Measurements from ENCODE around the gene CDKN2A.

DNA sequence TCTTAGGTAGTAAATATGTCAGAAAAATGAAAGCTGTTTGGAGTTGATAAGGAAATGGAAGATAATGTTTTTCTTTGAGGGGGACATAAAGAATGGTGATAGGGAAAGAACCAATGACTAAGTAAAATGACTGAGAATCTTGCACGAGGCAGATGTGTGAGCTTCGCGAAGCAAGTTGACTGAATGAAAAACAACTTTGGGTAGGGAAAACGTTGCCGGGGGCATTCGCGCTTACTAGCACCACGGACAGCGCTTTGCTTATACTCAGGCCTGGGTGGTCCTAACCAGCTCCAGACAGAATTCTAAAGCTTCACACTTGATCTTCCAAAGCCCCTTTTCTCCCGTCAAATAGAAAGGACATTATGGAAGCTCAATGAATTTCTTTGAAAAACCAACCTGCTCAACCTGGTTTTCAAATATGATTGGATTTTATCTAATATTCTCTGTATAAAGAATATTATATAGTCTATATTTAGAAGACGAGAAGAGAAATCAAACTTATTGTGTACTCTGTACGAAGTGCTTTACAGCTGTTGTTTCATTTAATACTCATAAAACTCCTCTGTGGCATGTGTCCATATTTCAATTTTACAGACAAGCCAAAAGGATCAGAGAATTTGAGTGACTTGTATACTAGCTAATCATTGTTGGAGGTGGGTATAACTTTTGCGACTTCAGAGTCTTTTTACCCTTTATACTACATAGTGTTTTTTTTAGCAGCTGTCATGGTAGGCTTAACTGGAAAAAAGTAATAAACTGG, 16.9 kb upstream of the CDKN2A start:
- TF ChIP-seq, protein P1, sequence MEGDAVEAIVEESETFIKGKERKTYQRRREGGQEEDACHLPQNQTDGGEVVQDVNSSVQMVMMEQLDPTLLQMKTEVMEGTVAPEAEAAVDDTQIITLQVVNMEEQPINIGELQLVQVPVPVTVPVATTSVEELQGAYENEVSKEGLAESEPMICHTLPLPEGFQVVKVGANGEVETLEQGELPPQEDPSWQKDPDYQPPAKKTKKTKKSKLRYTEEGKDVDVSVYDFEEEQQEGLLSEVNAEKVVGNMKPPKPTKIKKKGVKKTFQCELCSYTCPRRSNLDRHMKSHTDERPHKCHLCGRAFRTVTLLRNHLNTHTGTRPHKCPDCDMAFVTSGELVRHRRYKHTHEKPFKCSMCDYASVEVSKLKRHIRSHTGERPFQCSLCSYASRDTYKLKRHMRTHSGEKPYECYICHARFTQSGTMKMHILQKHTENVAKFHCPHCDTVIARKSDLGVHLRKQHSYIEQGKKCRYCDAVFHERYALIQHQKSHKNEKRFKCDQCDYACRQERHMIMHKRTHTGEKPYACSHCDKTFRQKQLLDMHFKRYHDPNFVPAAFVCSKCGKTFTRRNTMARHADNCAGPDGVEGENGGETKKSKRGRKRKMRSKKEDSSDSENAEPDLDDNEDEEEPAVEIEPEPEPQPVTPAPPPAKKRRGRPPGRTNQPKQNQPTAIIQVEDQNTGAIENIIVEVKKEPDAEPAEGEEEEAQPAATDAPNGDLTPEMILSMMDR (IDR thresholded peaks at IDR 0.05): no peak
- TF ChIP-seq POLR2A (IDR thresholded peaks at IDR 0.05): no peak
